NCI-H1436 treated with DMSO at 0.1 percent for 48 hours (cell line): ENCODE results near the gene DMRTB1.

ENCODE experiments used
- DNase-seq: peaks from one replicate; lab custom pipeline; 2025; lab: John Stamatoyannopoulos, UW

Gene DMRTB1

DNA sequence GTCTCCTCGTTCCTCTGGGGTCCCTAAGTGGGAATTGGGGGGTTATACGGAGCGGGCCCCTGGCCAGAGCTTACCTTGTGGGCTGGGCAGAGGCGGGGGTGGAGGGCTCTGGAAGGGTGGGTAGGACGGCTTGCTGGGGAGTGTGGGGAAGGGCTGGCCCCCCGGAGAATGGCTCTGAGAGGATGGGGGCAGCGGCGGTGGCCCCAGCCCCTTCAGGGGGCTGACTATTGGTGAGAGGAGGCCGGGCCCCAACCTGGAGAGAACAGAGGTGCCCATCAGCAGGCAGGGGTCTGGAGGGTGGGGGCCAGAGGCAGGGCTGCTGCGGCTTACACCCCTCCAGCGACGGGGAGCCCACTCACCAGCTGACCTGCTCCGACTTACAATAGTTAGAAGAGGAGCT is 50.6 kb downstream of the DMRTB1 start:
- no peak for DNase-seq

DNA sequence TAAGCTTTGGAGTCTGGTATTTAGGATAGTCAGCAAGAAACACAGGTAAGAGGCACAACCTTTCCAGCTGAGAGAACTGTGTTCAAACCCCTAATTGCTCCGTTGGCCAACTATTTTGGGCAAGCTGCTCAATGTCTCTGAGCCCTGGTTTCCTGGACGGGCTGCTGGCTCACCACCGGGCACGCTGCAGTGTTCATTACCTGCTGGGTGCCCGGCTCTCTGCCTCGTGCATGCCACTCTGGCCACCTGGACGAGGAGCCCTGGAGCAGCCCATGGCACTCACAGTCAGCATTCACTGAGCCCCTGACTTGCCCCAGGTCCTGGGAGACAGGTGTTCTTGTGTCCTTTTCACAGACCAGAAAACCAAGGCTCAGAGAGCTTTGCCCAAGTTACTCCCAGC is 51.0 kb downstream of the DMRTB1 start:
- no peak for DNase-seq

- no peak for DNase-seq
These were observed 52.2 kb downstream of the DMRTB1 start for GRCh38 chr1:53511323-53511932.

DNA sequence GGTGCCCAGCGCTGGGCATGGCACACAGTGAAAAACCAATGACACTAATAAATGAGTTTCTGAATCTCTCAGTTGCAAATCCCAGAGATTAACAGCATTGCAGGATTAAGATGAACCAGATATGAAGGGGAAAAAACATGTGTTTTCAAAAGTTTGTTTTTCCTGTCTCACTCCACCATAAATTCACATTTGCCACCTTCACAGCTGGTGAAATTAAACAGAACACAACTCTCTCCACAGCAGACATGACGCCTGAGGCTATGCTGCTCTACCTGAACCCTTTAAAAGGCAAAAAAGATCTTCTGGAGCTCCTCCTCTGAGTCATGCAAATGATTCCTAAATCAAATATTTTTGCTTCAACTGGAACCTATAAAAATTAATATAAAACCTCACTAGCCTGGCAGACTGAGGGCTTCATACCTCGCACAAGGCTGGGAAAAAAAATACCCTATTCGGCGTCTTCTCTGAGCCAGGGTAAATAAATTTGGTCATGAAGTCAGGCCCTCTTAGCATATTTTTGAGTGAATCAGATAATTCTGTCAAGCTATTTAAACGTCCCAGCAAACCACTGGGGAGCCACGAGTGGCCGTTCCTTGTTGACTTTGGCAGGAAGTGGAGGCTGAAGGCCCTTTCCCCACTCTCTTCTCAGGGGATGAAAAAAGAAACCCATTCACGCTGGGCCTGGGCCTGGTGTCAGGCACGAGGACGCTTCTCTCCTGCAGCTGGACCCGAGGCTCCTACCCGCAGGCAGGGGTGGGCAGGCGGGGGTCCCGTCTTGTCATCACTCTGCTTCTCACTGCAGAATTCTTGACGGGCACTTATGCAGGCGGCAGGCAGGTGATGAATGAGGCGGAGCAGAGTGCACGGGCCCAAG is 53.0 kb downstream of the DMRTB1 start:
- DNase-seq = no peak

DNA sequence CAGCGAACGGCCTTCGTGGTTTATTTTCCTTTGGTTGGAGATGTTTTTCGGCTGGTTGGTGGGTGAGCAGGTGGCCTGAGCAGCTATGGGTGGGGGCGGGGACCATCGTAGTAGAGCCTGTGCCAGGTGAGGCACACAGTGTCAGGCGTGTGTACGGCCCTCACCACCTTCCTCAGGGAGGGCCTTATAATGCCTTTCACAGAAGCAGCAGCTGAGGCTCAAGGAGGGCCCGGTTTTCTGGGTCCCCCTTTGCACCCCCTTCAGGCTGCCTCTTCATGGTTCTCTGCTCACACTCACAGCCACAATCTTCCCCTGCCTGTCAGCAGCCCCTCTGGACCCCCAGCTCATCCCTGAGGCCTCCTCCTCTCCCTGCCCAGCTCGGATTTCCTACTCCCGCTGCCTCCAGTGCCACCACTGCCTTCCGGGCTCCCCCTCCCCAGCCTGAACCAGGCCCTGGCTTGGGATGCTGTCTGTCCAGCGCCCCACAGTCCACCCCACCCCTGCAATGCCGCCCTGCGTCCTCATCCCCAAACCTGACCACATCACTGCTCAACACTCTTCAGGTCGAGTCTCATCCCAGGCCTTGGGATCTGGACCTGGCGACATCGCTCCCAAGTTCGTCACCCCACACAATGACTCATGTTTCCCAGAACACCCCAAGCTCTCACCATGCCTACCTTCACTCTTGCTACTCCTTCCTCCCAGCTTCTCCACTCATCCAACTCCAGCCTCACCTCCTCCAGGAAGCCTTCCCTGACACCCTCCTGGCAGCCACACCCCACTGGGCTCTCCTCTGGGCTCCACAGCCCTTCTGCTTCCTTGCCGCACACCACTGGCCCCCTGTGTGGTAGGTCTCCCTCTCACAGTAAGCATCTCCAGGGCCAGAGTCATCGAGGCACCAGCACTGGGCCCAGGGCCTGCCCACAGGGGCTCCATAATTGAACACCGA is 53.9 kb downstream of the DMRTB1 start:
- no peak for DNase-seq

GRCh38 chr1:53513846-53514245 is 54.6 kb downstream of the DMRTB1 start:
- no peak for DNase-seq

DNA sequence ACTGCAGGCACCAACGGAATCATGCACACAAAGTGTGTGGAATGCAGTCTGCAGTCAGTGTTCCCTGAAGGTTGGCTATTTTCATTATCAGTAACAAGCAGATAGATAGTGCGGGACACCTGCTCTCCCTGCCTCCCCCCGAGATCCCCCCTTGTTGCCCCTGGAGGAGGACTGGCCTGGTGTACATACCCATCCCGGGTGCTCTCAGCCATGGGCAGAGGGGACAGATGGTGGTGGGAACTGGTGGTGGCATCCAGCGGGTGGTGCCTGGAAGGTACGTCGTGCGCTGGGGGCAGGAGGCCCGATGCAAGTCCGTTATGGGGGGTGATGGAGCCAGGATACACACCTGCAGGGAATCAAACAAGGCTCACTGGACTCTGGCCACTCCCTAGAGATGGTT is 55.2 kb downstream of the DMRTB1 start:
- DNase-seq = no peak

DNA sequence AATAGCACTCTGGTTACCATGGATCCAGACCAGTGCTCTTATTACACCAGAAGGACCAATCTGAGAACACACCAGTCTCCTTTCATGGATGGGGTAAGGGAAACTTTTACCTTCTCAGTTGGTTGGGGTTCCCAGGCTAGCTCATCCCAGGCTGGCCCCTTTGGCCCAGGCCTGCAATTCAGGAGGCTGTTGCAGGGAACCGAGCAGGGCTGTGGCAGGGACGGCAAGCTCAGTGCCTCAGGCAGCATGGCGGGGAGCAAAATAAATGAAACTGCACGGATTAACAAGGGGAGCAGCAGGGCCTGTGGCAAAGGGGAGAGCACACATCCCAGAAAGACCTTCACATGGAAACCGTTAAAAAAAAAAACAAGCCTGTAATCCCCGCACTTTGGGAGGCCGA is 57.0 kb downstream of the DMRTB1 start:
- no peak for DNase-seq
